Effector memory CD8-positive, alpha-beta T cell (primary cell): Measurements from ENCODE around the gene TNFRSF17.

Source experiments
- ATAC-seq: fragments of 150-1000 bp; cut with Tn5 transposase; replicated peaks from 2 replicates; pipeline ENCODE4 v1.10.0; 2021; ENCODE audit warnings: mild to moderate bottlenecking, moderate library complexity
- DNase-seq, 3 experiments: peaks; one replicate each; pipeline ENCODE4 v3.0.0; 2021
- H3K27ac Mint-ChIP-seq, 2 donors: one replicate each; pipeline ENCODE4 v1.8.0; 2022; ENCODE audit warnings: mild to moderate bottlenecking in 2 of 2, mixed read lengths in 2 of 2, moderate library complexity in 2 of 2
- H3K27me3 Mint-ChIP-seq, 2 donors: one replicate each; pipeline ENCODE4 v1.8.0; 2022; ENCODE audit warnings: mixed read lengths in 2 of 2
- H3K36me3 Mint-ChIP-seq: one replicate; pipeline ENCODE4 v1.8.0; 2022; ENCODE audit warnings: mild to moderate bottlenecking, moderate library complexity, mixed read lengths; ENCODE audit not compliant: insufficient read depth
- H3K4me1 Mint-ChIP-seq, 2 donors: one replicate each; pipeline ENCODE4 v1.8.0; 2022; ENCODE audit warnings: low read depth in 2 of 2, mixed read lengths in 2 of 2
- H3K4me3 Mint-ChIP-seq, 2 donors: one replicate each; pipeline ENCODE4 v1.8.0; 2022; ENCODE audit warnings: mild to moderate bottlenecking in 2 of 2, mixed read lengths in 2 of 2, moderate library complexity in 2 of 2
- H3K9me3 Mint-ChIP-seq, 2 donors: one replicate each; pipeline ENCODE4 v1.8.0; 2022; ENCODE audit warnings: mixed read lengths in 2 of 2

The TNFRSF17 gene

GRCh38 chr16:11979013-11979672, 14.1 kb downstream of the TNFRSF17 start:
- no peak for ATAC-seq
- H3K4me1 Mint-ChIP-seq: peaks cover 24 to 34% of the 10 kb centered on the region in 2 donors
- H3K27ac Mint-ChIP-seq: no peak overlapping the region
- H3K36me3 Mint-ChIP-seq: peaks cover 13% of the 10 kb centered on the region
- H3K9me3 Mint-ChIP-seq: no peaks in the 10 kb centered on the region
- no peak for DNase-seq
- no peaks in the 10 kb centered on the region for H3K27me3 Mint-ChIP-seq
- H3K4me3 Mint-ChIP-seq: no peak overlapping the region

GRCh38 chr16:11980136-11980844, 15.3 kb downstream of the TNFRSF17 start:
- no peak for DNase-seq
- Mint-ChIP-seq H3K4me3 (no peak overlapping the region), H3K27ac (no peak overlapping the region), H3K4me1 (peaks cover 24 to 31% of the 10 kb centered on the region in 2 donors), H3K9me3 (no peaks in the 10 kb centered on the region), H3K27me3 (no peaks in the 10 kb centered on the region), H3K36me3 (peaks cover 9% of the 10 kb centered on the region)
- no peak for ATAC-seq

DNA sequence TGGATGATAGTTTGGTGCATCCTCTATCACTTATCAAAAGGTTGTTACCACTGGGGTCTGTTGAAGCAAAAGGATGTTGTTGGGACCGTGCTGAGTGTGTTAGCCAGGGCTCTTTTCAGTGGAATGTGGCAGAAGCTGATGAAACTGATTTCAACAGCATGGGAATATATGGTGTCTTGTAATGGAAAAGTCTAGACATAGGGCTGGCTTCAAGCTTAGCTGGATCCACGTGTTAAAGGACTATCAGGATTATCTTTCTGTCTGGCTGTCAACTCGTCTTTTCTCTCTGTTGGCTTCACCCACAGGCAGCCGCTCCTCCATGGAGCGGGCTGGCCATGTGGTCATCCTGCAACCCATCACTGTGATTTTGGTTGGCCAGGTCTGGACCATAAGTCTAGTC, 20.2 kb downstream of the TNFRSF17 start:
- Mint-ChIP-seq H3K27me3 (no peaks in the 10 kb centered on the region), H3K9me3 (no peaks in the 10 kb centered on the region), H3K36me3 (peaks cover 3% of the 10 kb centered on the region), H3K27ac (no peak overlapping the region), H3K4me3 (no peak overlapping the region), H3K4me1 (peaks cover 2% of the 10 kb centered on the region in 2 donors)
- no peak for ATAC-seq
- no peak for DNase-seq

GRCh38 chr16:11986521-11987057, 21.6 kb downstream of the TNFRSF17 start:
- ATAC-seq (no peak), DNase-seq (no peak)
- Mint-ChIP-seq H3K4me1 (peaks cover 4 to 6% of the 10 kb centered on the region in 2 donors), H3K36me3 (peaks cover 3% of the 10 kb centered on the region), H3K9me3 (no peaks in the 10 kb centered on the region), H3K4me3 (no peak overlapping the region), H3K27ac (no peak overlapping the region), H3K27me3 (no peaks in the 10 kb centered on the region)

- Mint-ChIP-seq H3K27me3 (no peaks in the 10 kb centered on the region), H3K4me1 (peaks cover 4 to 6% of the 10 kb centered on the region in 2 donors), H3K9me3 (no peaks in the 10 kb centered on the region), H3K36me3 (peaks cover 3% of the 10 kb centered on the region), H3K27ac (no peak overlapping the region), H3K4me3 (no peak overlapping the region)
- ATAC-seq (no peak), DNase-seq (no peak)
These were observed 23.4 kb downstream of the TNFRSF17 start for GRCh38 chr16:11988258-11988978.

GRCh38 chr16:11990702-11991390, 25.8 kb downstream of the TNFRSF17 start:
- DNase-seq (no peak), ATAC-seq (no peak)
- H3K9me3 Mint-ChIP-seq: no peaks in the 10 kb centered on the region
- peaks cover under 1% of the 10 kb centered on the region for H3K36me3 Mint-ChIP-seq
- H3K4me3 Mint-ChIP-seq: no peak overlapping the region
- H3K27me3 Mint-ChIP-seq: no peaks in the 10 kb centered on the region
- peaks cover 4 to 7% of the 10 kb centered on the region in 2 donors for H3K4me1 Mint-ChIP-seq
- H3K27ac Mint-ChIP-seq: no peak overlapping the region

DNA sequence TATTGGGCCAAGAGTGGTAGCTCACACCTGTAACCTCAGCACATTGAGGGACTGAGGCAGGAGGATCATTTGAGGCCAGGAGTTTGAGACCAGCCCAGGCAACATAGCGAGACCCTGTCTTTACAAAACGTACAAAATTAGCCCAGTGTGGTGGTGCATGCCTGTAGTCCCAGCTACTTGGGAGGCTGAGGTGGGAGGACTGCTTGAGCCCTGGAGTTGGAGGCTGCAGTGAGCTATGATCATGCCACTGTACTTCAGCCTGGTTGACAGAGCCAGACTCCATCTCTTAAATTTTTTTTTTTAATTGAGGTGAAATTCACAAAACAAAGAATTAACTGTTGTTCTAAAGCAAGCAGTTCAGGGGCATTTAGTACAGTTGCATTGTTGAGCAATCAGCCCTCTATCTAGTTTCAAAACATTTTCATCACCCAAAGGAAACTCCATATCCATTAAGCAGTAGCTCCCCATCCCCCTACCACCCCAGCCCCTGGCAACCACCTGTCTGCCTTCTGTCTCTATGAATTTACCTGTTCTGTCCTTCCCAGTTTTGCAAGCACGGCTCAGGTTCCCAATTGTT, 27.1 kb downstream of the TNFRSF17 start:
- Mint-ChIP-seq H3K4me1 (peaks cover 4 to 7% of the 10 kb centered on the region in 2 donors), H3K27ac (no peak overlapping the region), H3K27me3 (no peaks in the 10 kb centered on the region), H3K4me3 (no peak overlapping the region), H3K36me3 (no peaks in the 10 kb centered on the region), H3K9me3 (no peaks in the 10 kb centered on the region)
- ATAC-seq (no peak), DNase-seq (no peak)

GRCh38 chr16:11992586-11993524, 27.8 kb downstream of the TNFRSF17 start:
- Mint-ChIP-seq H3K4me1 (peaks cover 4 to 7% of the 10 kb centered on the region in 2 donors), H3K27me3 (no peaks in the 10 kb centered on the region), H3K27ac (no peak overlapping the region), H3K36me3 (no peaks in the 10 kb centered on the region), H3K9me3 (no peaks in the 10 kb centered on the region), H3K4me3 (no peak overlapping the region)
- DNase-seq: no peak
- no peak for ATAC-seq

DNA sequence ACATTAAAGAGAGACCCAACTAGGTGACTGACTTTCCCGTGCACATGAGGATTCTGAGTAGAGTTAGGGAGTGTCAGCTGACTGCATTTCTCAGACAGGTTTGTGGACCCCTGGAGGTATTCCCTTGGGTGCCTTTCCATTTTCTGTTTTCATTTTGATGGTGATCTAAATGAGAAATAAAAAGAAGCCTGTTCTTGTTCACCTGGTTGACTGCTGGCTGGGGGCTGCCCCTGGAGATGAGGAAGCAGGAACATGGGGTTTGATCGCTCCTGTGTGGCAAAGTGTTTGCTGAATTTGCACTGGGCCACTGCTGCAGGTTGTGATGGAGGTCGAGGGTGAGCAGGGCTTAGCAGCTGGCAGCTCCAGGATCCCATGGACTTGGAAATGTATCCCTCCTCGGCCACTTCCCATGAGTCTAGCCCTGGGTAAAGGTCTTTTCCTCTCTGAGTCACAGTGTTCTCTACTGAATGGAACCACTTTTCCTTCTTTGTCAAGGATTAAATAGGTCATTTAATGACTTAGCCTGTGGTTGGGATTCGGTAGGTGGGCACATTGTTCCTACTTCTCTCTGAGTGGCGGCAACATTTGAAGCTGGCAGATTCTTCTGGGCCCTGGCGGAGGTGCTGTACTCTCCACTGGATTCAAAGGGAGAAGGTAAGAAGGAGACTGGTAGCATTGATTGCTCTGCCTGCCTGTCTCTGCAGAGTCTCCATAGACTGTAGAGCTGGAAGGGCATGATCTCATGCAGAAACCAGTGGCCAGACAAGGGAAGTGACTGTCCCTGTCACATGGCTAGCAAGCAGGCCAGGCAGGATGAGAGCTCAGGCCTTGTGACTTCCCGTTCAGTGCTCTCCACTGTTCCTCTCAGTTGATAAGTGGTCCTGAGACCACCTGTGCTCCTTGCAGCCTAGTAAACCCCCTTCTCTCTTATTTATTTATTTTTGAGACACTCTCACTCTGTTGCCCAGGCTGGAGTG, 29.4 kb downstream of the TNFRSF17 start:
- no peak for ATAC-seq
- H3K27ac Mint-ChIP-seq: peak overlapping the region in 1 of 2 donors; percentile 58

GRCh38 chr16:11996433-11997330, 31.7 kb downstream of the TNFRSF17 start:
- no peak overlapping the region for H3K27ac Mint-ChIP-seq
- DNase-seq (no peak), ATAC-seq (no peak)
- no peaks in the 10 kb centered on the region for H3K27me3 Mint-ChIP-seq
- peaks cover 2 to 6% of the 10 kb centered on the region in 2 donors for H3K4me1 Mint-ChIP-seq
- H3K9me3 Mint-ChIP-seq: no peaks in the 10 kb centered on the region
- H3K4me3 Mint-ChIP-seq: no peak overlapping the region
- H3K36me3 Mint-ChIP-seq: no peaks in the 10 kb centered on the region

More for the DNA sequence above, 29.4 kb downstream of the TNFRSF17 start:
- no peaks in the 10 kb centered on the region for H3K36me3 Mint-ChIP-seq
- no peaks in the 10 kb centered on the region for H3K27me3 Mint-ChIP-seq
- no peak for DNase-seq
- no peaks in the 10 kb centered on the region for H3K9me3 Mint-ChIP-seq
- H3K4me3 Mint-ChIP-seq: no peak overlapping the region
- peaks cover 4 to 7% of the 10 kb centered on the region in 2 donors for H3K4me1 Mint-ChIP-seq
